K562 (cell line): ENCODE measurements around the gene FANK1. TPM values are rescaled to one million over a fixed set of nuclear protein-coding genes. Genes with fewer than 3 reads are reported as not detected.

Experiments used
- ATAC-seq: fragments of 200-7000 bp; cut with Tn5 transposase; 3 replicates; pipeline ENCODE4 v1.9.1; 2020; ENCODE audit warnings: moderate library complexity
- BruUV-seq: library from RNA; stranded (reverse); fragments of 400-500 nt; replicated peaks from 2 replicates; lab custom pipeline; 2021; lab: Mats Ljungman, UMichigan
- CTCF ChIA-PET: fragments of 300-600 bp; formaldehyde crosslinking; extraction: SDS; loops from one replicate; lab custom pipeline; 2021; ENCODE audit warnings: low intra/inter-chr PET ratio; lab: Yijun Ruan, JAX
- POLR2A ChIA-PET: fragments of 300-600, 350-650 bp; sonication (Branson Sonifier 250); formaldehyde crosslinking; extraction: SDS; loops from one replicate; lab custom pipeline; 2021; ENCODE audit warnings: antibody characterized with exemption, inconsistent platforms; lab: Yijun Ruan, JAX
- DNase-seq, 4 experiments: peaks; one replicate each; pipeline versions ENCODE4 v3.0.0 to v3.0.0-alpha.2; 2011 to 2018; ENCODE audit warnings: low spot score in 3 of 4, mixed read lengths in 3 of 4; ENCODE audit errors: extremely low read depth in 1 of 4
- FAIRE-seq: peaks from 2 replicates; lab custom pipeline; 2011; peaks lifted over from hg19 to GRCh38; lab: Jason Lieb, UNC
- H2AFZ ChIP-seq: 2 replicates; pipeline ENCODE4 v1.6.0; 2011; ENCODE audit warnings: low read depth, low read length, control low read depth, inconsistent platforms
- H3K27ac ChIP-seq: fragments of 200-600 bp; 3 replicates; pipeline ENCODE4 v1.8.0; 2011; ENCODE audit warnings: low read depth, mild to moderate bottlenecking, control low read depth, inconsistent platforms, low read length, moderate library complexity, mixed read lengths; ENCODE audit errors: extremely low read depth
- H3K27me3 ChIP-seq, 2 experiments: fragments of 300-600 bp in 1 of 2; 2 replicates in 1 of 2; 3 replicates in 1 of 2; pipeline versions ENCODE4 v1.6.0 to v1.8.0; 2011; ENCODE audit warnings: inconsistent platforms in 2 of 2, low read length in 2 of 2, mild to moderate bottlenecking in 1 of 2, mixed read lengths in 1 of 2, moderate library complexity in 1 of 2; ENCODE audit not compliant: control insufficient read depth in 2 of 2, insufficient read depth in 2 of 2
- H3K36me3 ChIP-seq: fragments of 300-600 bp; 3 replicates; pipeline ENCODE4 v1.8.0; 2011; ENCODE audit warnings: mild to moderate bottlenecking, low read length, inconsistent platforms; ENCODE audit not compliant: control insufficient read depth, insufficient read depth
- H3K4me1 ChIP-seq, 2 experiments: fragments of 200-600 bp in 1 of 2; replicated peaks in 1 of 2; 2 replicates in 1 of 2; 3 replicates in 1 of 2; pipeline versions ENCODE4 v1.5.1 to v1.8.0; 2011; ENCODE audit warnings: inconsistent platforms in 2 of 2, low read length in 2 of 2, mild to moderate bottlenecking in 1 of 2, mixed read lengths in 1 of 2, moderate library complexity in 1 of 2; ENCODE audit not compliant: control insufficient read depth in 2 of 2, insufficient read depth in 2 of 2
- H3K4me2 ChIP-seq: 2 replicates; pipeline ENCODE4 v1.6.1; 2011; ENCODE audit warnings: low read length, control low read depth, inconsistent platforms, mixed read lengths; ENCODE audit not compliant: insufficient read depth
- H3K4me3 ChIP-seq: fragments of 200-600 bp; sonication (generic), shearing (Covaris generic); 2 replicates; pipeline ENCODE4 v1.5.1; 2016; ENCODE audit warnings: control low read depth, inconsistent platforms
- H3K79me2 ChIP-seq: fragments of 200-600 bp; 3 replicates; pipeline ENCODE4 v1.8.0; 2011; ENCODE audit warnings: low read length, inconsistent platforms; ENCODE audit not compliant: control insufficient read depth, insufficient read depth
- H3K9ac ChIP-seq, 2 experiments: 2 replicates each; pipeline versions ENCODE4 v1.6.0 to v1.6.1; 2011; ENCODE audit warnings: low read depth in 2 of 2, low read length in 2 of 2, control low read depth in 1 of 2, inconsistent platforms in 1 of 2, mild to moderate bottlenecking in 1 of 2, mixed read lengths in 1 of 2; ENCODE audit not compliant: insufficient read depth in 1 of 2
- H3K9me1 ChIP-seq: one replicate; pipeline ENCODE4 v1.6.0; 2011; ENCODE audit warnings: inconsistent platforms, mild to moderate bottlenecking, low read length, moderate library complexity; ENCODE audit not compliant: control insufficient read depth, insufficient read depth
- H3K9me3 ChIP-seq: replicated peaks from 2 replicates; pipeline ENCODE4 v1.5.1; 2011; ENCODE audit warnings: low read depth, low read length, inconsistent platforms; ENCODE audit not compliant: control insufficient read depth, insufficient read depth
- H4K20me1 ChIP-seq: replicated peaks from 2 replicates; pipeline ENCODE4 v1.6.1; 2011; ENCODE audit warnings: low read length, inconsistent platforms, mixed read lengths; ENCODE audit not compliant: control insufficient read depth, insufficient read depth
- CBFA2T2 ChIP-seq: fragments of 450-650 bp; conservative IDR thresholded peaks from 2 replicates; pipeline ENCODE4 v1.6.1; 2017; ENCODE audit warnings: mild to moderate bottlenecking
- JUND ChIP-seq, 2 experiments: IDR thresholded peaks; 2 replicates in 1 of 2; 3 replicates in 1 of 2; pipeline ENCODE4 v1.6.1; 2011; ENCODE audit warnings: borderline replicate concordance in 2 of 2, low read depth in 2 of 2, low read length in 2 of 2, improper control_type of control experiment in 1 of 2, missing biosample characterization in 1 of 2, missing genetic modification characterization in 1 of 2, missing genetic modification reagents in 1 of 2
- MTA1 ChIP-seq: fragments of 450-650 bp; IDR thresholded peaks from 2 replicates; pipeline ENCODE4 v1.6.1; 2017; ENCODE audit warnings: borderline replicate concordance
- NEUROD1 ChIP-seq: fragments of 150-350 bp; IDR thresholded peaks from 2 replicates; pipeline ENCODE4 v1.6.1; 2014; ENCODE audit warnings: borderline replicate concordance, low read length, low read depth; ENCODE audit not compliant: partially characterized antibody
- PBX2 ChIP-seq, 2 experiments: IDR thresholded peaks in 1 of 2; conservative IDR thresholded peaks in 1 of 2; 2 replicates each; pipeline ENCODE4 v1.6.1; 2016; ENCODE audit warnings: low read depth in 2 of 2, mild to moderate bottlenecking in 1 of 2, missing compliant biosample characterization in 1 of 2, missing genetic modification characterization in 1 of 2, moderate library complexity in 1 of 2
- POLR2A ChIP-seq: fragments of 450-650 bp; conservative IDR thresholded peaks from 2 replicates; pipeline ENCODE4 v1.6.1; 2016
- PRMT5 ChIP-seq: sonication (generic); formaldehyde crosslinking; IDR thresholded peaks from 2 replicates; pipeline ENCODE4 v1.5.0; 2020; ENCODE audit warnings: missing genetic modification reagents
- SAP30 ChIP-seq: fragments of 200-600 bp; sonication (generic); IDR thresholded peaks from 2 replicates; pipeline ENCODE4 v1.6.1; 2012; ENCODE audit warnings: borderline replicate concordance, low read depth, mild to moderate bottlenecking, moderate library complexity, low read length, control low read depth, inconsistent platforms; ENCODE audit not compliant: insufficient read depth, poor library complexity, severe bottlenecking
- SREBF1 ChIP-seq: fragments of 150-350 bp; IDR thresholded peaks from 2 replicates; pipeline ENCODE4 v1.6.1; 2014; ENCODE audit warnings: antibody characterized with exemption, low read depth, low read length, borderline replicate concordance
- ZNF354B ChIP-seq: fragments of 250-450 bp; sonication (Bioruptor Pico); IDR thresholded peaks from 2 replicates; pipeline ENCODE4 v1.4.0; 2020
- ZNF511 ChIP-seq: sonication (generic); formaldehyde crosslinking; IDR thresholded peaks from 2 replicates; pipeline ENCODE4 v1.8.0; 2022; ENCODE audit warnings: mild to moderate bottlenecking, missing genetic modification reagents
- ZNF644 ChIP-seq: fragments of 200-800 bp; sonication (Bioruptor generic); IDR thresholded peaks from 2 replicates; pipeline ENCODE4 v1.6.1; 2016; ENCODE audit warnings: low read depth, missing genetic modification characterization, missing compliant biosample characterization
- ZNF717 ChIP-seq: fragments of 250-450 bp; sonication (Bioruptor Pico); IDR thresholded peaks from 2 replicates; pipeline ENCODE4 v1.5.0; 2021
- WGBS: fragments of 100-300 bp; shearing (Covaris generic); methylation state at CpG from one replicate; pipeline ENCODE4 v1.1.6; 2016; ENCODE audit warnings: low coverage, mixed read lengths; ENCODE audit not compliant: insufficient coverage; ENCODE audit errors: missing lambda C conversion rate; 5-methylcytosine and 5-hydroxymethylcytosine counted together
- in situ Hi-C: fragments of 300-500 bp; cut with MboI; formaldehyde crosslinking; loops from 4 replicates; pipeline ENCODE4 v1.15.0; 2018; ENCODE audit warnings: inconsistent platforms, mixed read lengths
- intact Hi-C: fragments of 100-400 bp; cut with micrococcal nuclease; formaldehyde crosslinking; loops from 2 replicates; pipeline ENCODE4 v1.14.2; 2022
- polyA plus RNA-seq, 8 experiments: library from polyadenylated mRNA; depleted of rRNA in 4 of 8; stranded (reverse) in 5 of 8; unstranded in 3 of 8; fragments of >200 nt; fragmentation: Nextera tagmentation in 2 of 8; fragmentation: Illumina TruSeq in 1 of 8; extraction: Ambion mirVana in 2 of 8; extraction: Trizol in 1 of 8; gene quantifications; 2 replicates each; pipeline versions ENCODE4 v1.2.1 to v1.2.3, GENCODE V29; 2011 to 2014; ENCODE audit warnings: inconsistent platforms in 1 of 8, missing spikeins in 1 of 8
- total RNA-seq, 7 experiments: library from RNA; depleted of rRNA in 6 of 7; stranded (reverse); fragments of >200 nt in 6 of 7; fragmentation: Illumina TruSeq in 2 of 7; extraction: Trizol in 2 of 7; gene quantifications; 2 replicates each; pipeline versions ENCODE4 v1.2.1 to v1.2.3, GENCODE V29; 2011 to 2021; ENCODE audit warnings: low replicate concordance in 1 of 7

The FANK1 gene
- total and polyA plus RNA-seq, 9 of the 15 experiments (the other 6 are each of a cell fraction or from before 2014, with no cell fraction given): 0.11 to 2.3 (median 0.51) TPM; not detected in 1

- Histone ChIP-seq H3K4me3 (no peak overlapping the region), H2AFZ (no peak overlapping the region), H4K20me1 (no peaks in the 10 kb centered on the region), H3K9me1 (no peaks in the 10 kb centered on the region), H3K9me3 (no peaks in the 10 kb centered on the region), H3K27me3 (peaks cover 3 to 33% of the 10 kb centered on the region in 2 experiments; a peak in 2 of 5 replicates), H3K36me3 (no peaks in the 10 kb centered on the region), H3K27ac (no peak overlapping the region), H3K79me2 (no peaks in the 10 kb centered on the region), H3K9ac (no peak overlapping the region), H3K4me1 (no peaks in the 10 kb centered on the region), H3K4me2 (no peak overlapping the region)
- DNase-seq (no peak), ATAC-seq (no peak), FAIRE-seq (no peak)
- in situ Hi-C loops (no loop called here), intact Hi-C loops (no loop called here)
- TF ChIP-seq SREBF1 (no peak), ZNF511 (CRISPR knock-in tag) (no peak), ZNF644 (no peak), ZNF717 (CRISPR knock-in tag) (no peak), CBFA2T2 (no peak), POLR2A (no peak), PRMT5 (CRISPR knock-in tag) (no peak)
- WGBS: 0% methylated on average over 4 of the region's 4 CpGs
- ChIA-PET CTCF (no interaction called here), POLR2A (no interaction called here)
- no TSS peak for BruUV-seq
Measured at GRCh38 chr10:126042354-126042753, 146.0 kb downstream of the FANK1 start.

DNA sequence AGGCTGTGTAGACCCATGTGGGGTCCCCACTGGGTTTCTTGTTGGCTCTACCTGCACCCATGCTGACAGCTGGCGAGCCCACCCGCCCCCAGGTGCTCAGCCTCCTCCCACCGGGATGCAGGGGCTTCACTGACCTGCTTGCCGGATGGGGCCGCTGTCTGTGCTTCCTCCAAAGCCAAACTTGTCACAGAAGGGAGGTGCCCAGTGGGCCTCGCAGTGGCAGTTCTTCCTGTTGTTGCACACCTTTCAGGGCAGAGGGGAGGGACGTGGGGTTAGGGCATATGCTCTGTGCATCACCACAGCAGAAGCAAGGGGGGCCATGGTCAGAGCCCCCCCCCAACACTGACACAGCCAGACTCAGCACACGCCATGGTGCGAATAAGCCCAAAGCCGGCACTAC, 146.5 kb downstream of the FANK1 start:
- Histone ChIP-seq H3K36me3 (no peaks in the 10 kb centered on the region), H3K27ac (no peak overlapping the region), H4K20me1 (no peaks in the 10 kb centered on the region), H3K9me3 (no peaks in the 10 kb centered on the region), H3K27me3 (peaks cover 3 to 33% of the 10 kb centered on the region in 2 experiments; a peak in 2 of 5 replicates), H3K4me1 (no peaks in the 10 kb centered on the region), H3K9ac (no peak overlapping the region), H3K4me2 (no peak overlapping the region), H3K4me3 (no peak overlapping the region), H2AFZ (no peak overlapping the region), H3K9me1 (no peaks in the 10 kb centered on the region), H3K79me2 (no peaks in the 10 kb centered on the region)
- 1% methylated on average over 8 of the region's 10 CpGs for WGBS
- no peak for DNase-seq
- POLR2A ChIA-PET: no interaction called here
- ATAC-seq: no peak
- CTCF ChIA-PET: no interaction called here
- intact Hi-C loops (no loop called here), in situ Hi-C loops (no loop called here)
- no peak for FAIRE-seq
- BruUV-seq: no TSS peak
- TF ChIP-seq NEUROD1 (no peak), JUND (IDR thresholded peaks at IDR 0.05; ENCODE audit: borderline replicate concordance, low read depth, low read length) (no peak), JUND (tag; IDR thresholded peaks at IDR 0.05; ENCODE audit: borderline replicate concordance, low read depth, low read length) (no peak), PBX2 (CRISPR knock-in tag; IDR thresholded peaks at IDR 0.05; ENCODE audit: low read depth) (no peak), PBX2 (tag; conservative IDR thresholded peaks at IDR 0.05; ENCODE audit: low read depth) (no peak), ZNF354B (no peak), SAP30 (no peak), MTA1 (no peak)
